ENCODE data around the gene GLUD1.

- no peak for TF ChIP-seq CTCF (conservative IDR thresholded peaks at IDR 0.05 in 1 of 2, IDR thresholded peaks at IDR 0.05 in 1 of 2; ENCODE audit: extremely low read depth in 1 of 2, insufficient read depth in 1 of 2, low read depth in 1 of 2, low read length in 2 of 2)
- TF ChIP-seq EZH2 (IDR thresholded peaks at IDR 0.05; ENCODE audit: borderline replicate concordance, low read length) = no peak
Measured at GRCh38 chr10:87068281-87068680, 26.4 kb downstream of the GLUD1 start.

All from mammary epithelial cell (primary cell).